Measurements from ENCODE around the gene CACNB4. TPM values are rescaled to one million over a fixed set of nuclear protein-coding genes. Genes with fewer than 3 reads are reported as not detected.

CACNB4 gene
- total RNA-seq, 2 experiments from 2014 or later, result 0.06 to 0.76 TPM

DNA sequence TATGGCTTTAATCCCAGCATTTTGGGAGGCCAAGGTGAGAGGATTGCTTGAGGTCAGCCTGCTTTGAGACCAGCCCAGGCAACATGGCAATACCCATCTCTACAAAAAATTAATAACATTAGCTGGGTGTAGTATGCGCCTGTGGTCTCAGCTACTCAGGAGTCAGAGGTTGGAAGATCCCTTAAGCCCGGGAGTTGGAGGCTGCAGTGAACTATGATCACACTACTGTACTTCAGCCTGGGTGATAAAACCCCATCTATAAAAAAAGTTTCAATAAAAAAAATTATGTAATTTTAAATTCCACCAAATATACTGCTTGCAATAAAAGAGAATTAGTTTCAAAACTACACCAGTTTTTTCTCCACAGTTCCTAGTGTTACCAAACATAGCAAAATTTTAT lies 23.3 kb upstream of the CACNB4 start:
- Histone ChIP-seq H4K20me1 (ENCODE audit: insufficient read depth, low read length) (no peaks in the 10 kb centered on the region), H3K4me1 (ENCODE audit: insufficient read depth, low read length, poor library complexity, severe bottlenecking) (no peaks in the 10 kb centered on the region), H3K36me3 (ENCODE audit: insufficient read depth, low read length) (peaks cover 21% of the 10 kb centered on the region), H3K79me2 (ENCODE audit: insufficient read depth, low read depth, low read length) (no peaks in the 10 kb centered on the region), H3K9me3 (ENCODE audit: low read length) (no peaks in the 10 kb centered on the region), H3K9me2 (ENCODE audit: insufficient read depth, low read length) (no peaks in the 10 kb centered on the region), H3K4me2 (ENCODE audit: low read length) (no peak overlapping the region), H2AFZ (ENCODE audit: low read length) (no peak overlapping the region), H3K27ac (ENCODE audit: low read depth, low read length, poor library complexity, severe bottlenecking) (no peak overlapping the region), H3K4me3 (ENCODE audit: low read depth, low read length, poor library complexity, severe bottlenecking) (no peak overlapping the region)
- intact Hi-C loops (cut with micrococcal nuclease; ENCODE audit: unreplicated experiment), result no loop called here
- BruUV-seq (replicated peaks), result no TSS peak
- ChIA-PET CTCF (ENCODE audit: unreplicated experiment) (no interaction called here), POLR2A (interaction anchor here (0.8 kb wide), 1 partner anchor 15 kb away, joined by 4 read pairs; no protein-coding TSS in a partner anchor)
- no peak for TF ChIP-seq EZH2phosphoT487 (IDR thresholded peaks at IDR 0.05; ENCODE audit: borderline replicate concordance, low read depth, low read length)
- TF ChIP-seq, protein P1, sequence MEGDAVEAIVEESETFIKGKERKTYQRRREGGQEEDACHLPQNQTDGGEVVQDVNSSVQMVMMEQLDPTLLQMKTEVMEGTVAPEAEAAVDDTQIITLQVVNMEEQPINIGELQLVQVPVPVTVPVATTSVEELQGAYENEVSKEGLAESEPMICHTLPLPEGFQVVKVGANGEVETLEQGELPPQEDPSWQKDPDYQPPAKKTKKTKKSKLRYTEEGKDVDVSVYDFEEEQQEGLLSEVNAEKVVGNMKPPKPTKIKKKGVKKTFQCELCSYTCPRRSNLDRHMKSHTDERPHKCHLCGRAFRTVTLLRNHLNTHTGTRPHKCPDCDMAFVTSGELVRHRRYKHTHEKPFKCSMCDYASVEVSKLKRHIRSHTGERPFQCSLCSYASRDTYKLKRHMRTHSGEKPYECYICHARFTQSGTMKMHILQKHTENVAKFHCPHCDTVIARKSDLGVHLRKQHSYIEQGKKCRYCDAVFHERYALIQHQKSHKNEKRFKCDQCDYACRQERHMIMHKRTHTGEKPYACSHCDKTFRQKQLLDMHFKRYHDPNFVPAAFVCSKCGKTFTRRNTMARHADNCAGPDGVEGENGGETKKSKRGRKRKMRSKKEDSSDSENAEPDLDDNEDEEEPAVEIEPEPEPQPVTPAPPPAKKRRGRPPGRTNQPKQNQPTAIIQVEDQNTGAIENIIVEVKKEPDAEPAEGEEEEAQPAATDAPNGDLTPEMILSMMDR (conservative IDR thresholded peaks at IDR 0.05; ENCODE audit: low read length), result no peak
- DNase-seq (ENCODE audit: low spot score), result no peak

- H3K9me3 ChIP-seq (ENCODE audit: low read length), result no peaks in the 10 kb centered on the region
- intact Hi-C loops (cut with micrococcal nuclease; ENCODE audit: unreplicated experiment), result no loop called here
- no TSS peak for BruUV-seq (replicated peaks)
- DNase-seq (ENCODE audit: low spot score), result no peak
- peaks cover 11% of the 10 kb centered on the region for H3K36me3 ChIP-seq (ENCODE audit: insufficient read depth, low read length)
- H3K4me3 ChIP-seq (ENCODE audit: low read depth, low read length, poor library complexity, severe bottlenecking), result no peak overlapping the region
- ChIA-PET CTCF (ENCODE audit: unreplicated experiment) (no interaction called here), POLR2A (interaction anchor here (0.6 to 1.1 kb wide), 3 partner anchors 36 to 433 kb away, joined by 3 to 6 read pairs (median 3); no protein-coding TSS in a partner anchor)
- no peaks in the 10 kb centered on the region for H4K20me1 ChIP-seq (ENCODE audit: insufficient read depth, low read length)
- no peak for TF ChIP-seq EZH2phosphoT487 (IDR thresholded peaks at IDR 0.05; ENCODE audit: borderline replicate concordance, low read depth, low read length)
- H2AFZ ChIP-seq (ENCODE audit: low read length), result no peak overlapping the region
- no peaks in the 10 kb centered on the region for H3K9me2 ChIP-seq (ENCODE audit: insufficient read depth, low read length)
- H3K27ac ChIP-seq (ENCODE audit: low read depth, low read length, poor library complexity, severe bottlenecking), result no peak overlapping the region
- no peak overlapping the region for H3K4me2 ChIP-seq (ENCODE audit: low read length)
- H3K79me2 ChIP-seq (ENCODE audit: insufficient read depth, low read depth, low read length), result no peaks in the 10 kb centered on the region
- no peaks in the 10 kb centered on the region for H3K4me1 ChIP-seq (ENCODE audit: insufficient read depth, low read length, poor library complexity, severe bottlenecking)
These were observed 21.6 kb upstream of the CACNB4 start for GRCh38 chr2:152120430-152120829.

- no peaks in the 10 kb centered on the region for H3K4me1 ChIP-seq (ENCODE audit: insufficient read depth, low read length, poor library complexity, severe bottlenecking)
- no peak for DNase-seq (ENCODE audit: low spot score)
- no TSS peak for BruUV-seq (replicated peaks)
- no peaks in the 10 kb centered on the region for H3K9me3 ChIP-seq (ENCODE audit: low read length)
- intact Hi-C loops (cut with micrococcal nuclease; ENCODE audit: unreplicated experiment), result no loop called here
- H3K4me2 ChIP-seq (ENCODE audit: low read length), result no peak overlapping the region
- CTCF ChIA-PET (ENCODE audit: unreplicated experiment), result no interaction called here
- H3K79me2 ChIP-seq (ENCODE audit: insufficient read depth, low read depth, low read length), result no peaks in the 10 kb centered on the region
- TF ChIP-seq, protein P1 (conservative IDR thresholded peaks at IDR 0.05; ENCODE audit: low read length), result no peak
- no peak for TF ChIP-seq EZH2phosphoT487 (IDR thresholded peaks at IDR 0.05; ENCODE audit: borderline replicate concordance, low read depth, low read length)
- H2AFZ ChIP-seq (ENCODE audit: low read length), result no peak overlapping the region
- no peaks in the 10 kb centered on the region for H3K36me3 ChIP-seq (ENCODE audit: insufficient read depth, low read length)
- no peak overlapping the region for H3K27ac ChIP-seq (ENCODE audit: low read depth, low read length, poor library complexity, severe bottlenecking)
- POLR2A ChIA-PET, result interaction anchor here (0.7 kb wide), 2 partner anchors 258 to 361 kb away, joined by 4 to 5 read pairs; no protein-coding TSS in a partner anchor
- no peak overlapping the region for H3K4me3 ChIP-seq (ENCODE audit: low read depth, low read length, poor library complexity, severe bottlenecking)
- no peaks in the 10 kb centered on the region for H3K9me2 ChIP-seq (ENCODE audit: insufficient read depth, low read length)
- H4K20me1 ChIP-seq (ENCODE audit: insufficient read depth, low read length), result no peaks in the 10 kb centered on the region
These were observed 17.1 kb upstream of the CACNB4 start for GRCh38 chr2:152115952-152116351.

Data from OCI-LY7 (cell line).